Hepatic stellate cell (primary cell): ENCODE data around the gene ERGIC1.
"Not testable (repeated sequence)": the region's sequence is repeated elsewhere in the genome, so short reads cannot be mapped to it uniquely, and the experiment has no call there.

Source experiments
- DNase-seq: peaks from one replicate; pipeline ENCODE4 v3.0.0; 2011; ENCODE audit warnings: low spot score

Gene ERGIC1, protein sequence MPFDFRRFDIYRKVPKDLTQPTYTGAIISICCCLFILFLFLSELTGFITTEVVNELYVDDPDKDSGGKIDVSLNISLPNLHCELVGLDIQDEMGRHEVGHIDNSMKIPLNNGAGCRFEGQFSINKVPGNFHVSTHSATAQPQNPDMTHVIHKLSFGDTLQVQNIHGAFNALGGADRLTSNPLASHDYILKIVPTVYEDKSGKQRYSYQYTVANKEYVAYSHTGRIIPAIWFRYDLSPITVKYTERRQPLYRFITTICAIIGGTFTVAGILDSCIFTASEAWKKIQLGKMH

DNA sequence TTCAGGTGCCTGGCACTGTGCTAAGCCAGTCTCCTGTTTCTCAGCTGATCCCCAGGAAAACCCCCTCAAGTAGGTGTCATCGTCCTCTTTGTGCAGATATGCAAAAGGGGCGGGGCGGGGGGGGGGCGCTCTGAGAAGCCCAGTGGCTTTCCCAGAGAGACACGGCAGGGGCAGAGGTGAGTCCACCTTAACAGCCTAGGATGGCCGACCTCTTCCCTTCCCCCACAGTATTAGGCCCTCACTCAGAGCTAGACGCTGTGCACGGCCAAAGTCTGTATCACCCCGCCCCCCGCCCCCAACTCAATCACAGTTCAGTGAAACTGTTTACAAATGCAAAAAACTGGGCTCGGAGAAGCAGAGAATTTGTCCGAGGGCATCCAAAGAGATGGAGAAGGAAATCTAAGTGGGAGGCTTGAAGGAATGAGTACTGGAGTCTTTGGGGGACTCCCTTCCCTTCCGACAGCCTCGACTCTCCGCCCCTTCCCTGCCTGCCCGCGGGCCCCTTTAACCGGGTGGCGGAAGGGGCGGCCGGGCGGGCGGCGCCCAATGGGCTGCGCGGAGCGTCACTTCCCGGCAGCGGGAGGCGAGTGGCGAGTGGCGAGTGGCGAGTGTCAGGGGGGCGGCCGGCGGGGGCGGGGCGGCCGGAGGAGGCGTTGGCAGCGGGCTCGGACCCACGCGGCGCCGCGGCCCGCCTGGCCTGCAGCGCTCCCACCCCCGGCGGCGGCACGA is at the start of gene ERGIC1:
Gene ERGIC1 (plus strand): TSS at position 566 of the 729 bp plus-strand sequence. CDS start 163 bp downstream, at position 729.
- DNase-seq = peak; percentile 88

DNA sequence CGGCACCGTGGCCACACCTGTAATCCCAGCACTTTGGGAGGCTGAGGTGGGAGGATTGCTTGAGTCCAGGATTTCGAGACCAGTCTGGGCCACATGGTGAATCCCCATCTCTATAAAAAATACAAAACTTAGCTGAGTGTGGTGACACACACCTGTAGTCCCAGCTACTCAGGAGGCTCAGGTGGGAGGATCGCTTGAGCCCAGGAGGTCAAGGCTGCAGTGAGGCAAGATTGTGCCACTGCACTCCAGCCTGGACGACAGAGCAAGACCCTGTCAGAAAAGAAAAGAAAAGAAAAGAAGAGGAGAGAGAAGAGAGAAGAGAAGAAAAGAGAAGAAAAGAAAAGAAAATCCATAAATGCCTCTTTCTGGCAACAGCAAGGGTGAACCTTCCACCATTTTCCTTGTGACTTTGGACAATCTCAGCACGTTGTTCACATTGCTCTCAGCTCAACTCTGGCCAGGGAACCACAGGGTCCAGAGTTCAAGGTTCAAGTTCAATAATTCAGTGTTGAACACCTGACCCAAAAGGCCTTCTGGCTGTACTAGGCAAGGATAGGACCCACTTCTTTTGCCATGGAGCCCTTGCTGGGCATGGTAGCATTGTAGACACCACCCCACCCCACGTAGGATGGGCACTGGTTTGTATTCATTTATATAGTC is 48.5 kb upstream of the ERGIC1 start:
- DNase-seq = no peak

DNA sequence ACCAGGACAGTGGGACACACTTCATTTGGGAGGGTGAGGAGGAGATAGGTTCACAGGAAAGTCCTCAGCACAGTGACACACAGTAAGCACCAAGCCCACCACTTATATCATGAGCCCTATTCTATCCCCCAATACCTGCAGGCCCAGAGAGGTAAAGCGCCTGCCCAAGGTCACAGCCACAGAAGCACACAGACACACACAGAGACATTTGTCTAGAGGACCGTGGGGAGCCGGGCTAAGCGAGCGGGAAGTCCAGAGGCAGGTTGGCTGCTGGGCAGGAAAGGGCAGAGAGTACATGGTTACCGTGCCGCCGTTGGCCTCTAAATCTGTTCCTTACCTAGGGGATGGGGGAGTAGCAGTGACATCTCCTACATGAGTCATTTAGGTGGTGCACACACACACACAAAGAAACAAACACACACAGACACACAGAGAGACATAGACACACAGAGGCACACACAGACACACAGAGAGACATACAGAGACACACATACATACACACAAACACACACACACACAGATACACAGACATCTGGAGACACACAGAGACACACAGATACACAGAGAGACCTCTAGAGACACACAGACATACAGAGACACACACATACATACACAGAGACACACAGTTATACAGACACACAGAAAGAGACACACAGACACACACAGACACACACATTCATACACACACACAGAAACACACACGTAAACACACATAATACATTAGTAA is 47.2 kb upstream of the ERGIC1 start:
- DNase-seq = no peak

DNA sequence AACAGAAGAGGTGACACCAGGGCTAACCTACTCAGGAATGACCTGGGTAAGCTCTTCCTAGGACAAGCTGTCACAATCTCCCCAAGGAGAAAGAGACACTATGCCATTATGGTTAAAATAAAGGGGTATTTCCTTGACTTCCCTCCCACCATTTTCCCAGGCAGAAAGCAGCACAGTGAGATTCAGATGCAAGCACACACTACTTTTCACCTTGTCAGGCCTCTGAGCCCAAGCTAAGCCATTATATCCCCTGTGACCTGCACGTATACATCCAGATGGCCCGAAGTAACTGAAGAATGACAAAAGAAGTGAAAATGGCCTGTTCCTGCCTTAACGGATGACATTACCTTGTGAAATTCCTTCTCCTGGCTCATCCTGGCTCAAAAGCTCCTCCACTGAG is 46.5 kb upstream of the ERGIC1 start:
- DNase-seq = not testable (repeated sequence)

DNA sequence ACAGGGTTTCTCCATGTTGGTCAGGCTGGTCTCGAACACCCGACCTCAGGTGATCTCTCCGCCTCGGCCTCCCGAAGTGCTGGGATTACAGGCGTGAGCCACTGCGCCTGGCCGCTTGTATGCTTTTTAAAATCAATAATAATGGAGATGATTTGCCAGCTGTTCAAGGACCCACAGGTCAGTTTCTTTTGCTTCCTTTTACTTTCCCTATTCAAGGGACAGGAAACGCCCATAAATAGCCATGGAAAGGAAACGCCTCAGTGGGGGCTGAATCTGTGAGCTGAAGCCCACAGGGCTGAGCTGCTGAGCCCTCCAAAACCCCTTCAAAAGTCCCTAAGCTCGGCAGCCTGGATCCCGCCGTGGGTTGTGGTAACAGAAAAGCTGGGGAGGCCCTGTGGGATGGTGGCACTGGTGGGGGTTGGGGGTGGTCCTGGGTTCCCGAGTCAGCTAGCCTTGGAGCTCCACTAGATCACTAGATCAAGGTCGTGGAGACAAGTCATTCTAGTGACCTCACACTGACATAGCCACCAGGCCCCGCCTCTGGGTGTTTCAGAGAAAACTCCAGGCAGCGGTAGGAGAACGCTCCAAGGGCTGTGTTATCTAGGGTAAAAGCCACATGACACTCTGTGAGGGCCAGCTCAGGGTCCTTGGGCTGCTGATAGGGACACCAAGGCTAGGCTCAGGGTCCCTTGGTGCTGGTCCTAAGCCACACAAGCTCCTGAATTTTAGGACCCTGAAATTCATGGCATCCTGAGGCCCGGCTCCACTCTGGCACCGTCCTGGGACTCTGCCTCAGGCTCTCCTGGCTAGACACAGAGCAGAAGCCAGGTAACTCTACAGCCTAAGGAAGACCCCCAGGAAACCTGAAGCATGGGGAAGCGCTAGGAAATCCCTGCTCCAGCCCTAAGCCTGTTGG is 45.0 kb upstream of the ERGIC1 start:
- no peak for DNase-seq

DNA sequence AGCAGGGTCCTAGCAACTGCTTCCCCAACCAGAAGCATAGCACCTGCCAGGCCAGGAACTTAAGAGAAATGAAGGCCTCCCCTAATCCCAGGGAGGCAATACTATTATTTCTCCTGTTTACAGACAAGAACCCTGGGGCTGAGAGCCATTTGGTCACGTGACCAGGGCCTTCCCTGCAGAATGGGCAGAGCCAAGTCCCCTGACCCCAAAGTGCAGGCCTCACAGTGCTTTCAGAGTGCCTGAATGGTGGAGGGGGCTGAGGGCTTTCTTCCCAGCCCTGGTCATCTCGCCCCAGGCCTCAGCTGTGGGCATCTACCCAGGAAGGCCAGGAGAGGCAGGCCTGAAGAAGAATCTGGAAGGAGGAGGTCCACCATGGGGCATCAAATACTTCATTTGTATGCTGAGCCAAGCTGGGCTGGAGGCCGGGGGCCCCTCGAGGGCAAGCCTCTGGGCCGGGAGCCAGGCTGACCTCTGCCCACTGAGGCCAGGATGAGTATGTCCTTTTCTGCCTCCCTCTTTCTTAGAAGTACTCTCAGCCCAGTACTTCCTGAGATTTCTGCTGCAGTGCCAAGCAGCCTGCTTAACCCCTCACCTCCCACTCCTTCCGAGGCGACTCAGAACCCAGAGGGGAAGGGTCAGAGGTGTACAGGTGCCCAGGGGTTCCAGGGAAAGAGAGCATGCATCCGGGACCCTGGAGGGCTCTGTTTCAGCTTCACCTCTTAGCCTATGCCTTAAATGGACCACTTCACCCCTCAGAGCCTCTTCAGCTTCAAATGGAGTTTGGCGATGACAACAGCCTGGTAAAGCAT is 44.2 kb upstream of the ERGIC1 start:
- DNase-seq = no peak

DNA sequence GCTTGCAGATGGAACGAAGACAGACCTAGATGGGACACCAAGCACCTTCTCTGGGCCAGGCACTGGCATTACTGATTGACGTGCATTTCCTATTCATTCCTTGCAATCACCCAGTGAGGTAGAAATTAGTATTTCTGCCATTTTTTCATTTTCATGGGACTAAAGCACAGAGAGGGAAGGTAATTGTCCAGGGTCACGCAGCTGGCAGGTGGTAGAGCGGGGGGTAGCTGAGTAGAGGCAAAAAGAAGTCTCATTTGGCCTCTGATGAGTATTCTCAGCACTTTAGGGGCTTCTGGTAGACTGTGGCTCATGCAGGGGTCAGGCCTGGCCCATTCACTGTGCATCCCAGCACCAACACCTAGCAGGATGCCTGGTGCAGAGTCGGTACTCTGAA is 43.6 kb upstream of the ERGIC1 start:
- DNase-seq = no peak

DNA sequence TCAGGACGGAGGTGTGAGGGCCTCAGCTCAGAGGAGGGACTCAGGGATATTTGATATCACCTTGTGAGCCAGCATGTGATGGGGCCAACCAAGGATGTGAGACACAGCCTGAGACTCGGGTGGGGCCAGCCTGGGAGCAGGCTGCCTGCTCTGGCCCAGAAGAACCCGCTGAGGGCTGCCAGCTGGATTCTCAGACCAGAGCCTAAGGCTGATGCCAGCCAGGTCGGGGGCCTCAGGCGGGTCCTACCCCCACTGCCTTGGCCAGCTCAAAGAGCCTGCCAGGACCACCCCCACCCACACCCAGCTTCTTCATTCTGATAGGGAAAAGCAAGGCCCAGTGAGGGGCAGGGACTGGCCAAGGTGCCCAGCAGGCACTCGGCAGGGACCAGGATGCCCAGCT is 42.8 kb upstream of the ERGIC1 start:
- DNase-seq = no peak

DNA sequence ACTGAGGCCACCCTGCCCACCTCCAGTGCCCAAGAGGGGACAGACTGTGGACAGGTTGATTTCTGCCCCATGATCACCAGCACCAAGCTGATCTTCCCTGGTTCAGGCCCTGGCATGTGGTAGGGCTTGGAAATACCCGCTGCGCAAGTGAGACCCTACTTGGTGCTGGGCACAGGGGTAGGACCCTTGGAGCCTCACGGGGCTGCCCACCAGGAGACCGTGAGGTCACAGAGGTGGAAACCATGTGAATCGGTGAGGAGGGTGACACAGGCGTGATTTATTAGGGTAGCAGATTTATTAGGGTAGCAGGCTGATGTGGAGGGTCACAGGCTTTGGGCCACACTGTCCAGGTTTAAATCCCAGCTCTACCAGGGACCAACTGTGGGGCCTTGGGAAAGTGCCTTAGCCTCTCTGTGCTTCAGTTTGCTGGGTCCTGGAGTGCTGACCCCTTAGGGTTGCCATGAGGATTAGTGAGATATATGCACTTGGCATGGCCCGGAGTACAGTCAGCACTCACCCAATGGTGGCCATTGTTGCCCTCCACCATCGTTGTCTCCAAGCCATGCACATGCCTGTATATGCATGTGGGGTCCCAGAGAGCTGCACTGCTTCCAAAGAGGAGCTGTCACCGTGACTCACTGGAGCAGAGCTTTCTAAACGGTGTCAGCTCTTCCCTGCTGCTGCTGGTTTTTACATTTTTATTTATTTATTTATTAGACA is 42.2 kb upstream of the ERGIC1 start:
- DNase-seq = no peak

DNA sequence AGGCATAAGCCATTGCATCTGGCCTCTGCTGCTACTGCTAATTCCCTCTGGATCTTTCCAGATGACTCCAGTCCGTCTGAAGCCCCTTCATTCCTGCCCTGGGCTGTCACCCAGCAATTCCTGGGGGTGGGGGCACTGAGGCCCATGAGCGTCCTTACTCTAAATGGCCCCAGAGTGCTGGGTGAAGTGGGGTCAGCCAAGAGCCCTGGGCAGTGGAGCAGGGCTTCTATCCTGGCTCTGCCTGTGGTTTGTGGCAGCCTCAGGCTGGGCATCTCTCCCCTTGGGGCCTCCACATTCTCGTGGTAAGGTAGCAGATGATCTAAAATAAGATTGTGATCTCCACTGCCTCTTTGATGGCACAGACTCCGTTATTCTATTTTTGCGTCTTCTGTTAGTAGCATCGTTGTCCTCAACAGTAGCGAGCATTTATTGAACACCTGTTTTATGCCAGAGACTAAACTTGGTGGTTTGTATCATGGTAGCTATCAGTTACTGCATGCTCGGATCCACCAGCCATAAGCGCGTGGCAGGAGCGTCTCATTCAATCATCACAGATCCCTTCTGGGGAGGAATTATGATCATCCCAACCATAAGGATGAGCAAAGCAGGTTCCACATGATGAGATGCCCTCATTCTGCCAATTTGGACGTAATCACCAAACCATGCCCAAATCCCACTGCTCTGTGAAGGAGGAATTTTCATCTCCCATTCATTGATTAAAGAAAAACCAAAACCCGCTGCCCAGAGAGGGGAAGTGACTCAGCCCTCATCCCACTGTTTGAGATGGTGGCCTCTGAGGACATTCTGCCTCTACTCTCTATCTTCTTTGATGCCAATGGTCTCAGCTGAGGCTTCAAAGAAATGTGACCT is 41.1 kb upstream of the ERGIC1 start:
- DNase-seq = no peak

DNA sequence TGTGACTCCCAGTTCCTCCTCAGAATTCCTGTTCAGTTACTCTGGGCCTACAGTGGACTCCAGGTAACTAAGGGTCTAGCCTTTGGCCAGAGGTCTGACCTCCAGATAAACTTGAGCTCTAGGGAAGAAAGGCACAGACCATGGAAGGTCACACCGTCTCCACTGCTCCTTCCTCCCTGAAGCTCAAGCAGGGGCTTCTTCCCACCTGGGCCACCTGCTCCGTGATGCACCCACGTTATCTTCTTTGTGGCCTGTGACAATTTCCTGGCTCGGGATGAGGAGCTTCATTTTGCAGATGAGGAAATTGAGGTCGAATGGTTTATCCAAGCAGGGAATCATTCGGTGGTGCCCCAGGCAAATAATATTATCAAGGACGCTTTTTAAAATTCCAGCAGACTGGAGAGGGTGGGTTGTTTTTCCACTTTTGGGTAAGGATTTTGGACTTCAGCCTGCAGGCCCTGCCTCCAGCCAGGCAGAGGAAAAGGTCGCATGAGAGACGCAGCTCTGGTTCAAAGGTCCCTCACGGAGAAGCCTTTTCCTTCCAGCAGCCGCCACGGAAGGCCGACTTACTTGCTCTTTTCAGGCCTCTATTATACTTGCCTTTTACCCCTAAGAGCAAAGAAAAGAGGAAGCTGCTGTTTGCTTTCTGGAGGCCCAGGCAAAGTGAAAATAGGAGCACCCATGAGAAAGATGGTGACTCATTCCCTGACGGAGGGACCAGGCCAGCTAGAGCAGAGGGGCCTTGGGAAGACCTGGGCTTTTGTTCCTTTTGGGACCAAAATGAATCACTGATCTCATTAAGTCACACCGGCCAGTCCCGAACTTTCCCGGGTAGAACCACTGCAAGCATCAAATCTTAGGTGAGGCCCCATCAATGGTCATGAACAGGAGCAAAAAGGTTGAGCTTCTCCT is 40.2 kb upstream of the ERGIC1 start:
- no peak for DNase-seq

DNA sequence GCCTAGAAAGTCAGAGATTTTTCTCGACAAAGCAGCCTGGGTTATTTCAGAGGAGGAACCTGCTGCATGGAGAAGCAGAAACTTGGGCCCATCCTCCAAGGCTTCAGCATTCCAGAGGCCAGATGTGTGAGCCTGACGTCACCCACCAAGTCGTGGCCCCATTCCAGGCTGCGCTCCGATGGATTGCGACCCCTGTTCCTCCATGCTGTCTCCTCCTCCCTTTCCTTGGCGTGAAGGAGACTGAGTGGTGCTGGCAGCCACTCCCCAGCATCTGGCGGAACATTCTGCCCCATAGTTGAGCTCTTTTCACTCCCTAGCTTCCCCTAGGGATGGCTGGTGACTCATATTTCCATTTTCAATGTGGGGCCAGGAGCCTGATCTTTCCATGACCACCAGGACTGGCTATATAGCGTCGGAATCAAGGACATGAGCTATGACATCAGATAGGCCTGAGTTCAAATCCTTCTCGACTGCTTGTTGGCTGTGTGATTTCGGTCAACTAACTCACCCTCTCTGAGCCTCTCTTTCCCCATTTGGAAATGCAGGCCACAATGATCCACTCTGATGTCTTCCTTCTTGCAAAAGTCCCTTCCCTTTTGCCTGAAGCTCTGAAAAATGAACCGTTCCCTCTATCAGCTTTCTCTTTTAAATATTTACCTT is 38.6 kb upstream of the ERGIC1 start:
- DNase-seq = peak; percentile 86

DNA sequence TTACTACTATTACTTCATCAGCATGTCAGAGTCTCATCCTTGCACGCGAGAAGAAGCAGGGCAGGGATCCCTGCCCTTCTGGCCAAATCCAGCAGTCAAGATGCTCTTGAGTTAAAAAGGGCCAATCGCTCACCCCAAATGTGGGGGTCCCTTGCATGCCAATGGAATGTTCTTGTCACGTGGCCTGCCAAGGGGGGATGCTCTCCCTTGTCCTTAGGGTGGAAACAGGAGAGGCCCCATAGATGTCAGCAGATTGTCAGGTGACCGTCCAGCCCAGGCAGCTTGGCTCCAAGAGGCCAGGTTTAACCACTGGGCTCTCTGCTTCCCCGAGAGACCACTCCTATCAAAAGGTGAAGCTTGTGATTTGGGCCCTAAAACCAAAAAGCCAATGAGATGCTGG is 37.7 kb upstream of the ERGIC1 start:
- no peak for DNase-seq

DNA sequence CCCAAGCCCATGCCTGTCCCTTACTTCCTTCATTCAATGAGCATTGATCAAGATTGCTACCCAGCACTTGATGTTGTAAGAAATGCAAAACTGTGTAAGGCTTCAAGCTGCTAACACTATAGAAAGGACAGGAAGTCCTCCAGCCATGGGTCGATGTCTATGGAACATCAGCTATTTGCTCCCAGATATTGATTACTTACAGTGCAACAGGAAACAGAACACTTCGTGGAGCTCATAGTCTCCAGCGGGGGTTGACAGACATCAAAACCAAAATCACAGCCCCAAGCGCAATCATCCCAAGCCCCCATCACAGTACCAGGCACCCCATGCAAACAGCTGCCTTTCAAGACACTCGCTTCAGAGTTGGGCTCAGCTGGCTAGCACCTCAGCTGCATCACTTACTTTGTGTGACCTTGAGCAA is 36.3 kb upstream of the ERGIC1 start:
- no peak for DNase-seq

DNA sequence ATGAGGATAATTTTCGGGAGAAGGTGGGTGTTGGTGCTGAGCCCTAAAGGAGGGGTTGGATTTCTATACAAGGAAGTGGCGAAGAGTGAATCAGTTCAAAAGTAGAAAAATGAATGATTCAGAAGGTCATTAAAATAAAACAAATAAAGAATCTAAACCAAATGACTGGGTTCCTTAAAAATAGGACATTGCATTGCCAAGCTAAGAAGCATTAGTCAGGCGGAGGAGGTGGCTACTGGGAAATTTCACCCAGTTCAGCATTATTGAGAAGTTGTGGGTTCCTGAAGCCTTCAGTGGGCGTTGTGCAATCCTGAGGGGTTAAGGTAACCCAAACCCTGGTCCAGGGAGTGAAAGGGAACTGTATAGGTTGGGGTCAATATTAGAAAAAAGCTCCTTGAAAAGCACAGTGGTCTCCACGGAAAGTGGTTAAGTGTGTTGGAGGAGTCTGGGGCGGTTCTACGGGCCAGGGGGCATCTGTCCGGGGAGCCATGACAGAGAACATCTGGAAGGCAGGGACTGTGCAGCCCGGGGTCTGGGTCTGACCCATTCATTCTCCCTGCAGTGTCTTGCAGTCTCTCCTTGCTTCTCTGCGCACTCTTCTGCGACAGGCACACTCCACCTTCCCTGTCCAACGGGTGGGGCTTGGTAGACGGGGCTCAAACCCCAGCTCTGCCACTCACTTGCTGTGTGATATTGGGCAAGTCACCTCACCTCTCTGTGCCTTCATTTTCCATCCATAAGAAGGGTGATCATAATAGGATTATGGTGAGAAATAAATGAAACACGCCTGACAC is 35.4 kb upstream of the ERGIC1 start:
- DNase-seq = peak; percentile 87

DNA sequence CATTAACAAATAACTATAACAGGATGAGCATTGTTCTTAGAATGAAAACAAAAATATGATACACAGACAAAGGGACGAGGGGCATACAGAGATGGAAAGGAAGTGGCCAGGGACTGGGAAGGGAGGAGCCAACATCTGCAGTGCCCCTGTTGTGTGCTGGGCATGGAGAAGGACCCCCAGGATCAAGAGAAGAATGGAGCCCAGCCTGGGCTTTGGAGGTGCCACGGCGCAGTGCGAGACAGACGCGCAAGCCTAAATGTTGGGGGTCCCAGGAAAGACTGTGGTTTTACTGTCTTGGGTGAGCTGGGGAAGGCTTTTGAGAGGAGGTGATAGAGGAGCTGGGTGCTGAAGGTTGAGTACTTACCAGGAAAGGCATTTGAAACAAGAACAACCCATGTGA is 34.6 kb upstream of the ERGIC1 start:
- DNase-seq = no peak
